Activated CD4-positive, alpha-beta T cell treated with anti-CD3 and anti-CD28 coated beads for 4 hours (primary cell): ENCODE measurements around the gene SOX15.
"Not testable (repeated sequence)": the region's sequence is repeated elsewhere in the genome, so short reads cannot be mapped to it uniquely, and the experiment has no call there.

Source experiments
- DNase-seq, 2 donors: peaks; one replicate each; pipeline ENCODE4 v3.0.0-alpha.2; 2020

The SOX15 gene

DNA sequence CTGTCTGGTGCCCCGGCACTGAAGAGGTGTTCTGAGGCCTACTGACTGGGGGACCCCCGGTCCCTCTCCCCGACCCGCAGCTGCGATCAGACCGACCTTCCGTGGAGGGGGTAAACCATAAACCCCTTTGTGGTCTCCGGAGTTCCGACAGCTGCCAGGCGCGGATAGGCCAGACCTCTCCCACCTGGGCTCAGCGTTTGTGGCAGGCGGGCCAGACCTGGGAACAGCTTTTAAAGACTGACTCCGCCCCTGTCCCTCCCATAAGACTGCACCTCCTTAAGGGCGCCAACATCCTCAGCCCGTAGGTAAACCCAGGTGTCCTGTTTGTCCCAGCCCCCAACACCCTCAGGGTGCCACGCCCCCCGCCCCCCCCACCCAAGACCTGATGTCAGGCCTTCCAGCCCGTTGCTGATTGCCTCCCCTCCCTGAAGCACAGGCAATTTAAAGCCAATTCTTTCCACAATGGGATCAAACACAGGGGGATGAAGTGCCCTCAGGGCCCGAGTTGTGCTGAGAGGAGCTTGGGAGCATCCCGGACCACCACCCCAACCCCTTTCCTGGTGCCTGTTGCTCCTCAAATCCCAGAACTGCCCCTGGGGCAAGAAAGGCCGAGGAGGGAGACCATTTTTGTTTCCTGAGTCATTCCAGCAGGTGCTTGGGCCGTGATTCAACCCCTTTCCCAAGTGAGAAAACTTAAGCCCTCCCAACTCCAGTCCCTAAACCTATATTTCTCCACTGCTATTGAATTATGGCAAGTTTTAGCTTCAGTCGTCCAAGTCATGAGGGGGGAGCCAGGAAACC, at the start of gene SOX15:
Gene SOX15, minus strand, starts transcription at position 204 of the 801 bp plus-strand sequence. CDS start 418 bp downstream, outside the sequence.
- no peak for DNase-seq

DNA sequence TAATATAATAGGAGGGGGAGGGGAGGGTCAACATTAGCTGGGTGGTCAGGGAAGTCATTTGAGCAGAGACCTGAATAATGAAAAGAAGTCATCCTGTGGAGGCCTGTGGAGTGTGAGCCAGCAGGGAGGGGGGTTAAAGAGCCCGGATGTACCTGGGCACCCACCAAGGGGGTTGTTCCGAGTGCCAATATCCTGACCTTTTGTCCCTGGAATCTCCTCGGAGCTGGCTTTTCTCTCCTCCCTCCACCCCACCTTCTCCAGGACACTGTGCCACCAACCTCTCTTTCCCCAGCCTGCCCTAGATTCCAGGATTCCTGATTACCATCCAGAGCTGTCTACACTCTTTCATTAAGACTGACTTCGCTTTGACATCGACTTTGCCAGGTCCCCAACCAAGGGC, 46.3 kb upstream of the SOX15 start:
- DNase-seq, result no peak

DNA sequence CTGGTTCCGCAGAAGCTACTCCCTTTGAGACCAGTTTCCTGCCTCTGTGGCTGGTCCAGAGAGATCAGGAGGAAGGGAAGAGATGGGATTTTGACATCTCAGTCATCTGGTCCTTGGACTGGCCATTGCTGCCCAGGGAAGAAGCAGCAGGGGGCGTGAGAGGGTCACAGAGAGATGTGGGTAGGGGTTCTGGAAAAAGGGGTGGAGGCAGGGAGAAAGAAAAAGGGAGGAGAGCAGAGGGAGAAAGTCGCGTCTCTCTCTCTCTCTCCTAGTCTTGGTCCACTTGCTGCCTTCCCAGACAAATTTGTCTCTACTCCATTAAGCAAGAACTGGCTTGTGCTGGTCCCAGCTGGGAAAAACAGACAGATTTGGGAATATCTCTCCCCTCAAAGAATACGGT, 44.5 kb upstream of the SOX15 start:
- DNase-seq, result no peak

DNA sequence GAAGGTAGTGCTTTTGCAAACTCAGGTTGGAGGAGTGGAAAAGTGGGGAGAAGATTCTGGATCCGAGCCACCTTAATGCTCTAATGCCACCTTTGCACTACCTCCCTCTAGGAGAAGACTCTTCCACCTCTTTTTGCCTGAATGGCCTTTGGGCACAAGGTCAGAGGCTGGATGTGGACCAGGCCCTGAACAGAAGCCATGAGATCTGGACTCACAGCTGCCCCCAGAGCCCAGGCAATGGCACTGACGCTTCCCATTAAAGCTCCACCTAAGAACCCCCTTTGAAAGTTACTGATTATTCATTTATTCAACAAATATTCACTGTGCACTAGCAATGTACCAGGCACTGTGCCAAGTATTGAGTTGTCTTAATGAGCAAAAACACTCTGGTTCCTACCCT, 43.2 kb upstream of the SOX15 start:
- no peak for DNase-seq

DNA sequence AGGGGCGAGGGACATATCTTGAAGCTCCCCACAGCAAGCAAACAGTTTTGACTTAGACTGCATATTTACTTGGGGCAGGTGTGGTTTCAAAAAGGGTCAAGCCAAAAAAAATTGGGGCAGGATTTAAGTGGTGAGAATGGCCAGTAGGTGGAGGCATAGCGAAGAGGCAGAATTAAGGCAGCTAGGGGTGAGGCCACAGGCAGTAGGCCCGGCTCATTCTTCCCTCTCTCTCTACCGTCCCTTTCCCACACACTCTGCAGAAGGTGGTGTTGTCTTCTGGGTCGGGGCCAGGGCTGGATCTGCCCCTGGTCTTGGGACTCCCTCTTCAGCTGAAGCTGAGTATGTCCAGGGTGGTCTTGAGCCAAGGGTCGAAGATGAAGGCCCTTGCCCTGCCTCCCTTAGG, 42.6 kb upstream of the SOX15 start:
- peak in 1 of 2 donors; percentile 22 for DNase-seq

DNA sequence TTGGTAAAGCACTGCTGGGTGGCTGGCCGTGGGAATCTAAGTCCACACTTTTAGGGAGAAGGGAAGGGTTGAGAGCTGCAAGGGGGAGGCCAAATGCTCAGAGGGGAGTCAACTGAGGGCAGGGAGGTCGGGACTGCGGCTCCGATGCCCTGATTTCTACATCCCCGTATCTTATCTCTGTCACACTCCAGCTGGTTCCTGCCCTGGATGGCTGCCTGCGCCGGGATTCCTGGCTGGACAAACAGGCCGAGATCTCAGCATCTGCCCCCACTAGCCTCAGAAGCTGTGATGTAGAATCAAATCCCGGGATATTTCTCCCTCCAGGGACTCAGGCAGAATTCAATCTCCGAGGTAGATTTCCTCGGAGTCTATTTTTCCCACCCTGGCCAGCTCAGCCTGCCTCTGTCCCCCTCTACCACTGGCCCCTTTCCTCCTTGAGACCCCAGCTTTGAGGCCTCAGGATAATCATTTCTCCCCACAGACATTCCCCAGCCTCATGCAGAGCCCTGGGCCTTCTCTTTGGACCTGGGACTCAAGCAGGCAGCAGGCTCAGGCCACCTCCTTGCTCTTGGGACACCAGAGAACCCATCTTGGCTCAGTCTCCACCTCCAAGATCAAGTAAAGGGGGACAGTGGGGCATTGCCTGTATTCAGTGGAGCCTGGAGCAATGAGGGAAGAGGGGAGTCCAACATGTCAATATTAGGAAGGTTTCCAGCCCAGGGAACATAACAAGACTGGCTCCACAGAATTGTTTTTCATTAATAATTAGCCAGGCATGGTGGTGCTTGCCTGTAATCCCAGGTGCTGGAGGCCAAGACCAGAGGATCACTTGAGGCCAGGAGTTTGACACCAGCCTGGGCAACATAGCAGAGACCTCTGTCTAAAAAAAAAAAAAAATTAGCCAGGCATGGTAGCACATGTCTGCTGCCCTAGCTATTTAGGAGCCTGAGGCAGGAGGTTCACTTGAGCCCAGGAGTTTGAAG, 41.8 kb upstream of the SOX15 start:
- no peak for DNase-seq

DNA sequence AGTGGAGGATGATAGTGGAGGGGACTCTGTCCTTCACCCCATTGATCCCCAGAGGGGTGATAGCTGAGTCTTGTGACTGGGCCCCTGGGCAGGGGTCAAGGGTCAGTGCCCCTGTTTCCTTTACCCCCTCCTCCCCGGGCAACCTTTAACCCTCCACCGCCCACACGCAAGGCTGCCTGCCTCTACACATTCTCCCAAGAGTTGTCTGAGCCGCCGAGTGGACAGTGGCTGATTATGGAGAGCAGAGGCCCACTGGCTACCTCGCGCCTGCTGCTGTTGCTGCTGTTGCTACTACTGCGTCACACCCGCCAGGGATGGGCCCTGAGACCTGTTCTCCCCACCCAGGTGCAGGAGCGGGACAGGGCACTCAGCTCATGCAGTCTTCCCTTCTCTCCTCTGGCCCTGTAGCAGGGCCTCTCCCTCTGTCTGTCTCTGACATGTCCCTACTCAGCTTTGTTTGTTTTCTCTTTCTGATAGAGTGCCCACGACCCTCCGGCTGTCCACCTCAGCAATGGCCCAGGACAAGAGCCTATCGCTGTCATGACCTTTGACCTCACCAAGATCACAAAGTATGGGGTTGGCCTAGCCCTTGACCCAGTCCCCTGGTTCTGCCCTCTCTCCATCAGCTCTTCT, 40.2 kb upstream of the SOX15 start, which contains the start of gene SHBG:
Gene SHBG, plus strand, starts transcription at position 197 of the 633 bp plus-strand sequence. Its CDS starts 38 bp downstream, at position 235.
- DNase-seq, result no peak

DNA sequence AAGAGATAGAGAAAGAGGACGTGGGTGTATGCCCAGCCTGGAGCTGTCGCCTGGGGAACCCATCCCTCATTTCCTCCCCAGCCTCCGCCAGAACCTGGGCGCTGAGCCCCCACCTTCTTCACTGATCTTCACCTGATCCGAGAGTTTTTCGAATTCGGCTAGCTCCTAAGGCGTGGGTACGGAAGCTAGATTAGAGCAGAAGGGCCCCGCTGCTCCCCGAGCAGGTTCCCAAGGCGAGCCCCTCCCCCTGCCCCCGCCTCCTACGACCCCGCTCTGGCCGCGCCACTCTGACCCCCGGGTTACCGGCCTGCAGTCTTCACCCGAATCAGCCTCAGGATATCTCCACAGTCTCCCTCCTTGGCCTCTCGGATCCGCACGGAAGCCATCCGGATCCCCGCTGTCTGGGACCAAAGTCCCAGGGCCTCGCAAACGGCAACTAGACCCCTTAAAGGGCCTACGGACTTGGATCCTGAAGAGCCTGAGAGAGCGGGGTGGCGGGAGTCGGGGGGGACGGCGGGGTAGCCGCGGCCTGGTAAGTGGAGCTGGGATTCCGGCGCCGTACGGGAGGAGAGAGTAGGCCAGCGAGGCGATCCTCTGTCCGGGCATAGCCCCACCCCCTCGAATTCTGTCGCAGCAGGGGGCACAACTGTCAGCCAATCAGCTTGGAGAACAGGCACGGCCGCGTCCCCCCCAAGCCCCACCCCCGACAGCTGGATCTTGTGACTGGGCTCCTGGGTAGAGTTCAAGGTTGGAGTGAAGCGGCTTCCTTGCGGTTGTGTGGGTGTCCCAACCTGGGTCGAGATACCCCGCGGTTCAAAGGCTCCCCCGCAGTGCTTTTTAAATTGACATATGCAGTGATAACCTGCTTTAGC, 37.6 kb upstream of the SOX15 start, which contains the start of gene SAT2:
Gene SAT2, minus strand, starts transcription at position 572 of the 872 bp plus-strand sequence. Its CDS starts 186 bp downstream, at position 386.
- DNase-seq, result peak; percentile 86 to 87

DNA sequence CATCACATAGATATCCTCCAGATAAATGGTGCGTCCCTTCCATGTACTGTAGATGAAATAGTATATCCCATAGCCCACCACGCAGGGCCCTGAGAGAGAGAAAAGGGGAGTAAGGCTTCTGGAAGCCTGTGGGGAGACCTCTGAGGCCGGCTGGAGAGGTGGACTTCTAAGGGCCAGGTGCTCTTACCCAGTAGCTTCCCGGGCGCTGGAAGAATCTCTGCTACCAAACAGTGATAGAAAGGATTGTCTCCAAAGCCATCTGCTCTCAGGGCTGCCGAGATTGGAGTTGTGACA, 37.0 kb upstream of the SOX15 start:
- no peak for DNase-seq

DNA sequence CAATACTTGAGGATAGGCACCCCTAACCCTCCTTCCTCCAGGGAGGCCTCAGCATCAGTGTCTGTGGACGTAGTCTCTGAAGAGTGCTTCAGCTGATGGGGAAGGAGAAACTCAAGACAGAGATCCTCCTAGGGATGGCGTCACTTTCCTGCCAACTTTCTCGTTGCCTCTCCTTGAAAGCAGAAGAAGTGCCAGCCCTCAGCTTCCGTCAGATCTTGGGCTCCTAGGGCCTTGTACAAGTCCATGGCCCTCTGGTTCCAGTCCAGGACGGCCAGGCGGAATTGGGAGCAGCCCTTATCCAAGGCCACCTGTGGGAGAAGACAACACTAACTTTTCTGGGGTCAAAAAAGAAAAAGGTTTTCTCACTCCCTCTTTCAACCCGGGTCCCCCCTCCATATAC, 36.4 kb upstream of the SOX15 start:
- DNase-seq, result no peak

DNA sequence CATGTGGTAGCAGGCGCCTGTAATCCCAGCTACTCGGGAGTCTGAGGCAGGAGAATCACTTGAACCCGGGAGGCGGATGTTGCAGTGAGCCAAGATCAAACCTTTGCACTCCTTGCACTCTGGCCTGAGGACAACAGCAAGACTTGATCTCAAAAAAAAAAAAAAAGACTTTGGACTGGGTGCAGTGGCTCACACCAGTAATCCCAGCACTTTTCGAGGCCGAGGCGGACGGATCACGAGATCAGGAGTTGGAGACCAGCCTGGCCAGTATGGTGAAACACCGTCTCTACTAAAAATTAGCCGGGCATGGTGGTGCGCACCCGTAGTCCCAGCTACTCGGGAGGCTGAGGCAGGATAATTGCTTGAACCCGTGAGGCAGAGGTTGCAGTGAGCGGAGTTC, 35.9 kb upstream of the SOX15 start:
- not testable (repeated sequence) for DNase-seq

DNA sequence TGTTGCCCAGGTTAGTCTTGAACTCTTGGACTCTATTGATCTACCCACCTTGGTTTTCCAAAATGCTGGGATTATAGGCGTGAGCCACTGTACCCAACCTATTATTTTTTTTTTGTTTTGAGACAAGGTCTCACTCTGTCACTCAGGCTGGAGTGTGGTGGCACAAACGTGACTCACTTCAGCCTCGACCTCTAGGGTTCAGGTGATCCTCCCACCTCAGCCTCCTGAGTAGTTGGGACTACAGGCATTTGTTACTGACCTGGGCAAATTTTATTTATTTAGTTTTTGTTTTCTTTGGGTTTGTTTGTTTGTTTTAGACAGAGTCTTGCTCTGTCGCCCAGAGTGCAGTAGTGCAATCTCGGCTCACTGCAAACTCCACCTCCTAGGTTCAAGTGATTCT, 33.8 kb upstream of the SOX15 start:
- DNase-seq, result no peak

DNA sequence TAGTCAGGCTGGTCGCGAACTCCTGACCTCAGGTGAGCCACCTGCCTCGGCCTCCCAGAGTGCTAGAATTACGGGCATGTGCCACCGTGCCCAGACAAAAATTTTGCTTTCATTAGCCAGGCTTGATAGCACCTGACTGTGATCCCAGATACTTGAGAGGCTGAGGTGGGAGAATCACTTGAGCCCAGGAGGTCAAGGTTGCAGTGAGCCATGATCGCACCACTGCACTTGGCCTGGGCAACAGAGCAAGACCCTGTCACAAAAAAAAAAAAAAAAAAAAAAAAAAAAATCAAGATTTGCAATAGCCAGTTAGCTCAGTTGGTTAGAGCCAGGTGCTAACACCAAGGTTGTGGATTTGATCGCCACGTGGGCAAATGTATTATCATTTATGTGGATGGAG, 30.9 kb upstream of the SOX15 start:
- DNase-seq, result no peak

DNA sequence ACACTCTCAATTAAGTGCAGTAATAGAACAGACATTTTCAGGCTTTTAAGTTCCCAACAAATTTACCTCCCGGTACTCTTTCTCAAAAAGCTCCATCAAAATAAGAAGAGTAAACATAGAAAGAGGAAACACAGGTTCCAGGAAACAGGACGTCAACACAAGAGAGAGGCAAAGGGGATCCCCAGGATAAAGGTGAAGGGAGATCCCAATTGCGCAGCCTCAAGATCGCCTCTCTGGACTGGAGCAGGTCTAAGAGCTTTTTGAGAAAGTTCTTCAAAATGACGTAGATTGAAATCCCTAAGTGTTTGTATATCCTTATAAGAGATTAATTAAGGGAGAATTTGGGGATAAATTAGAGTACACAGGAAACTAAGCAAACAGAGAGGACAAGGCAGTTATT, 28.7 kb upstream of the SOX15 start:
- DNase-seq, result no peak

DNA sequence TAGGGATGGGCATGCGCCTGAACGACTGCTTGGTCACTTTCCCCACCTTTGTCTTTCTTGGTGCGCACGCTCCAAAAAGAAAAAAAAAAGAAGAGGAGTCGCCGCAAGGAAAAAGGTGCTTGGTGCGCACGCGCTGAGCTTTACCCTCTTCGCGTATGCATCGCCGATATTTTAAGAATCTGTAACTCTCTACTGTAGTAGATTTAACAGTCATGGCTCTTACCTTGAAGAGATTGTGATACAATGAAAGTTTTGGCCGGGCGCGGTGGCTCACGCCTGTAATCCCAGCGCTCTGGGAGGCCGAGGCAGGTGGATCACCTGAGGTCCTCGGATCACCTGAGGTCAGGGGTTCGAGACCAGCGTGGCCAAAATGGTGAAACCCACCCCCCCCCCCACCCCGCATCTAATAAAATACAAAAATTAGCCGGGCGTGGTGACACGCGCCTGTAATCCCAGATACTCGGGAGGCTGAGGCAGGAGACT, 25.4 kb upstream of the SOX15 start:
- no peak for DNase-seq

DNA sequence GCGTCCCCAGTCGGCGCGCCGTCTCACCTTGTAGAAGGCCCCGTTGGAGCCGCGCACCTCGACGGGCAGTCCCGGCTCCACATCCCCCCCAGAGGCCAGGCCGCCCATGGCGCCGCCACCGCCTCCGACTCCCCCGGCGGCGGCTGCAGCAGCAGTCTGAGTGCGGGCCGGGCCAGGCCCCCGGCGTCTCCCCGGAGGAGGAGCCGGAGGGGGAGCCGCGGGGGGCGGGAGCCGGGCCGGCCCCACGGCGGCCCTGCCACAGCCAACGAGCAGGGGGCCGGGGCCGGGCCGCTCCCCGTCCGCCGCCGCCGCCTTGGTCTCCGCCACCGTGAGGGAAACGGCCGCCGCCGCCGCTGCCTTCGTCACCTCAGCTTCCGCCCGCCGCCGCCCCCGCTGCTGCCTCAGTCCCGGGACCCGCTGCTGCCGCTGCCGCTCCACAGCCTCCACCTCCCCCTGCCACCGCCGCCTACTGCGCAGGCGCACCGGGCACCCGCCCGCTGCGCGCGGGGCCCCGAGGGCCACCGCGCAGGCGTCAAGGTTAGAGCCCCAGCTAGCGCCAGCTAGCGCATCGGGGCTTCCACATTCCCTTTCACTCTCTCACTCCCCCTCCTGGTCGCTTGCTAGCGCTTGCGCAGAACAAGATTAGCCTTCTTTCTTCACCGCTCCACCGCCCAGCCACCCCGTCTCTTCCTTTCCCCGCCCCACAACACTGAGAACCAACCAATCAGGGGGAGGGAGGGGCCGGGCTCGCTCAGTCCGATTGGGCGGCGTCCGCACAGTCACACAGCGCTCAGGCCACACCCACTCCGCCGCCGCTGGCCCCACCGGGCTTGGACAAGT, 24.8 kb upstream of the SOX15 start, which contains the start of gene FXR2:
Gene FXR2, minus strand, starts transcription at position 473 of the 840 bp plus-strand sequence. Its CDS starts 365 bp downstream, at position 108.
- DNase-seq, result peak; percentile 98

DNA sequence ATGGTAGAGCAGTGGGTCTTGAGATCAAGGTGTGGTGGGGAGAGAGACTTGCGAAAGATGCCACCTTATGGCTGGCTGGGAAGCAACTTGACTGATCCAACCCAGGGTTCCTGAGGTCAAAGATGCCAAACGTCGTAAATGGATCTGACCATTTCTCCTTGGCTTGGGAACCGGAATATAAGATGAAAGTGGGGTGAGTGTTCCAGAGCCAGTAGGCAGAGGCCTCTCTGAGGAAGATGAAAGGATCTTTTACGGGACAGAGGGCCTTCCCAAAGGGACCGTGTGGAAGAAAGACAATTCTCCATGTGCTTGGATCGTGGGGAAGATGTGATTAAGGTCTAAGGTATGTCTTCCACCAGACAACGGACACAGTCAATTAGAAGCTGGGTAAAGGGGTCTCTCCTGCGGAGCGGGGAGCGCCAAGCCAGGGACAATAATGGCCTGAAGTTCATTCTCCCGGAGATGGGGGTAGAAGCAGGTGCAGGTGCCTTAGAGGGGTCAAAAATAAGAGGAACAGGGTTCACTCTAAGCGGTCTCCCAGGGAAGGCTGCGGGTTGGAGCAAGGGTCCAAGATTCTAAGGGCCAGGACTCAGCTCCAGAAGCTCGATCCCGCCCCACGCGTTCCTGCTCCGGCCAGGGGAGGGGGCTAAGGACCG, 24.0 kb upstream of the SOX15 start:
- no peak for DNase-seq

DNA sequence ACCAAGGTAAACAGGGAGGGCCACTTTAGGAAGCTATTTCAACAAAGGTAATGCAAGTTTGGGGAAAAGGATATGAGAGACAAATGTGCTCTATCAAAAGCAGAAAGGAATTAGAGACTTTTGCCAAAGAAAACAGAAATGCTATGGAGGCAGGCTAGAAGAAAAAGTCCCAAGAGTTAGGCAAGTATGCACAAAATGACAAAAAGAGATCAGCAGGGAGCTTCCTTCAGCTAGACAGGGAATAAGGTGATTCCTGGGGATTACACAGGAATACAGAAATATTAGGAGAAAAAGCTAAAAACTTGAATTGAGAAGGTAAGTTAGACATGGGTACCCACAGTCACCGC, 22.4 kb upstream of the SOX15 start:
- no peak for DNase-seq

DNA sequence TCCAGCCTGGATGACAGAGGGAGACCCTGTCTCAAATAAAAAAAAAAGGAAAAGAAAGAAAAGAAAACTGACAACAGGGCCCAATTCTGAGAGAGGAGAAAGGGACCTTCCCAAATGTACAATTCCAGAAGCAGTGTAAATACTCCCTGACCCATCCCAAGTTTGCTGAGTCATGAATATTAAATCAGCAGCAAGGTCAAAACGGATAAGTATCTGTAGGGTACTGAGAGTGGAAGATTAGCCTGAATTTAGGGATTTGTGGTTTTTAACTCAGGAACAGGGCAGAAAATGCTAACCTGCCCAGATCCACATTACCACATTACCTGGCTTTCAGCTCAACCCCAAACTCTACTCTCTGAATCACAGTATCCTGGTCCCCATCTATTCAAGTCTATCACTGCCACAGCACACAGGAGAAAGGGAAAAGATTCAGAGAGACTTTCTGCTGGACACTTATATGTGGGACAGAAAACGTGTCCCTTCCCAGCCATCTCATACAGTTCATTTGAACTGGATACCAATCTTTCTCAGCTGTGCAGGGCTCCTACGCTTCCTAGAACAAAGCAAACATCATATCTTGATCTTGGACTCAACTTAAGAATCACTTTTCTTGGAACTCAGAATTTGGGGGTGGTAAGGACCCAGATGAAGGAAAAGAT, 21.9 kb upstream of the SOX15 start:
- no peak for DNase-seq

DNA sequence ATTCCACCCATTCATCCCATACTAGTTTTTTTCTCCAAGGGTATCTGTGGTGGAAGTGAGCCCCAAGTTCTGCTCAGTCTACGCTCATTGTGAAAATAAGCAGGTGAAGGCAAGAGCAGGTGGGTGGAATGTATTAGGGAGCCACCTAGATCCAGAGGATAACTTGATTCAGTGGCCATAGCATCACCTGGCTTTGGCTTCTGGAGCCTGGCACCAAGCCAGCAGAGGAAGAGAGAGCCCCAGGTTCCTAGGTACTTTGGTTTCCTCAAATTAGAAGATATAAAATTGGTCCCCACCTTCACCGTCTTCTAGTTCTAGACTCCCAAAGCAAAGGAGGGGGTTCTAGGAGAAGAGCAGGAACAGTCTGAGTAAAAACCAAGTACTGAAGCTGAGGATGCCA, 20.7 kb upstream of the SOX15 start:
- no peak for DNase-seq
